GM18519 (cell line): ENCODE measurements around the gene HRCT1.
"Not testable (repeated sequence)": the region's sequence is repeated elsewhere in the genome, so short reads cannot be mapped to it uniquely, and the experiment has no call there.

Experiments
- ATAC-seq: cut with Tn5 transposase; IDR thresholded peaks from one replicate; pipeline ENCODE4 v1.9.1; 2021; ENCODE audit warnings: mild to moderate bottlenecking, moderate library complexity; ENCODE audit not compliant: unreplicated experiment, low FRiP score

HRCT1 gene

GRCh38 chr9:35905912-35906679 lies at the start of gene HRCT1:
TSS of gene HRCT1 (plus strand) at chr9:35906202. CDS start at chr9:35906288, 86 bp downstream.
- no peak for ATAC-seq

- no peak for ATAC-seq
Observed at GRCh38 chr9:35856206-35856605, 49.8 kb upstream of the HRCT1 start.

DNA sequence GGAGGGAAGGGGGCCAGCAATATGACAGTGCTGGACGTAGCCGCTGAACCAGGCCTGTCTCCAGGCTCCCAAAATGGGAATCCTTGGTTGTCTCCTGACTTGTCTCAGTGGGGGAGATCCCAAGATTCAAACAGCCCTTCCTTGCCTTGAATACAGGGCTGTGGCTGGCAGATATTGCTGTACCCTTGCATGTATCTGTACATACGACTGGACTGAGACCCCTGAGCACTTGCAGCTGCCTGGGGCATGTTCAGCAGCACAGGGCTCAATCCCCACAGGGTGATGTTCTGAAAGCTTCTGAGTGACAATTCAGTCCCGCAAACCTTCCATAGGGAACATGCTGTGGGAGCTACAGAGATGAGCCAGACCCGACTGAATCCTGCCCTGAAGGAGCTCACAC lies 49.1 kb upstream of the HRCT1 start:
- ATAC-seq: no peak

- ATAC-seq: no peak
Observed at GRCh38 chr9:35858458-35858857, 47.5 kb upstream of the HRCT1 start.

DNA sequence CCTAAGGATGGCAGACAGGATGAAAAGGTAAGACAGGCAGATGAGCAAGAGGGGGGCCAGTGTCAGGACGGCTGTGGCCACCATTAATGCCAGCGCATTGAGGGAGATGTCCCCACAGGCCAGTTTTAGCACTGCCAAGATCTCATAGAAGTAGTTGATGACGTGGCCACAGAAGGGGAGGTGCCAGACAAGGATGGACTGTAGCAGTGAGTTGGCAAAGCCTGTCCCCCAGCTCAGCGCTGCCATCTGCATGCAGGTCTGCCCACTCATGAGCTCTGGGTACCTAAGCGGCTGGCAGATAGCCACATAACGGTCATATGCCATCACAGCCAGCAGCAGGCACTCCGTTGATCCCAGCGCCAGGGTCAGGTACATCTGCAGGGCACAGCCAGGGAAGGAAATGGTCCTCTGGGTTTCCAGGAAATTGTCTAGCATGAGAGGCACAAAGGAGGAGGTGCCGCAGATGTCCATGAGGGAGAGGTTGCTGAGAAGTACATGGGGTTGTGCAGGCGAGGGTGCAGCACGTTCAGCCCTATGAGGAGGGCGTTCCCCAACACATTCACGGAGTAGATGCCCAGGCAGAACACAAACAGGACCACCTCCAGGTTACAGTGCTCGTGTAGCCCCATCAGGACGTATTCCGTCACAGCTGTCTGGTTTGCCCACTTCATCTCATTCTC lies 46.6 kb upstream of the HRCT1 start:
- no peak for ATAC-seq

DNA sequence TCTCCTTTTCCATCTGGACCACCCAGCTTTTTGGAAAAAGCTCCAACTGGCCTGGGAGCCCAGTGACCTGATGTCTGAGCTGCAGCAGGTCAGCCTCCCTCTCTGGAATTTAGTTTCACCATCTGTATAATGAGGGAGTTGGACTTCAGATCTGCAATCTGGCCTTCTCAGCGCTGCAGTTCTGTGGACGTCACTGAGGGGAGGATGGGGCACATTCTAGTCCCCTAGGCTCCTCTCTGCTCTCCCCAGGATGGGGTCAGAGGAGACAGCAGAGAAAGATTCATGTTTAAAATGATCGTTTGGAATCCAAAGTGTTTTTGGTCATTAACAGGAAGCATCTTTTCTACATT lies 46.0 kb upstream of the HRCT1 start:
- no peak for ATAC-seq

DNA sequence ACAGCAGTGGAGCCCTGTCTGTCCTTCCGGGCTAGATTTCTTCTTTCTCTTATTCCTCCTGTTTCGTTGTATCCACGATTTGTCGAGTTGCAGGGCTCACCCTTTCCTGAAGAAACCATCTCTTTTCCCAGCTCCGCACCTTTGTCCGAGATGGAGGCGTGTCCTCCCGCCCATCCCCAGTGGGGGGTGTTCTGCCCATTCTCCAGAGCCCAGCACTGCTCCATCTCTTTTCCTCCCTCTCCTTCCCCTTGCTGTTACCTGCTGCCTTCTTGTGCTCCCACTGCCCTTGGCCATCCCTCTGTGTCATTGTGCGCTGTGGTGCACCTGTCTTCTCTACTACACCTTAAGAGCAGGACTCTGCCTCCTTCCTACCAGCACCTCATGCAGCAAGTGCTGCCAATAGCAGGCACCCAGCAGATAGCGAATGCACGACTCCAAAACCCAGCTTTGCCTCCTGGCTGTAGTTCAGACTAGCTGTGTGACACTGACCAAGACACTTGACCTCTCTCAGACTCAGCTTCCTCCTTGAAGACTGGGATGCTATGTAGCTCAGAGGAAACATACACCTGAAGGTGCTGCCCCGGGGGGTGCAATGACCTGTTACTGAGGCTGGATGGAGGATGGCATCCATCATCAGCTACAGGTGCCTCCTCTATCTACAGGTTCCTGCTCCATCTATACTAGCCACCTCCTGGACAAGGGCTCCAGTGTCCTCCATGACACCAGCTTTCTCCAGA lies 44.7 kb upstream of the HRCT1 start:
- no peak for ATAC-seq

DNA sequence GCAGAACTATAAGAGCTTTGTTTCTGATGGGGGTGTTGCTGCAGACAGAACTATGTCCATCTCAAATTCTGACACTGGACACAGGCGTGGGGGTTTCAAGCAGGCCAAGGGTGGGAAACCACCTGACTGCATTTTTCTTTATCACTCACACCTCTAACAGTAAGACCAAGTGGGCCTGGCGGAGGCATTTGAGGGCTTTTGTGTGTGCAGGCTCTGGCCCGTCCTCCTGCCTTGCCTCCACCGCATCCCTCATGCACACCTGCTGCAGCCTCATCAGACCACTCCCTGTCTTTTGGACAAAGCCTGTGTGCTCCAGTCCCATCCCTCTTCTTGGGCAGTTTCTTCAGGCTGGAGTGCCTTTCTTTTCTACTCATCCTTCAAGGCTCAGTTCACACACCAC lies 43.7 kb upstream of the HRCT1 start:
- ATAC-seq: no peak

- ATAC-seq: no peak
Observed at GRCh38 chr9:35863583-35863982, 42.4 kb upstream of the HRCT1 start.

DNA sequence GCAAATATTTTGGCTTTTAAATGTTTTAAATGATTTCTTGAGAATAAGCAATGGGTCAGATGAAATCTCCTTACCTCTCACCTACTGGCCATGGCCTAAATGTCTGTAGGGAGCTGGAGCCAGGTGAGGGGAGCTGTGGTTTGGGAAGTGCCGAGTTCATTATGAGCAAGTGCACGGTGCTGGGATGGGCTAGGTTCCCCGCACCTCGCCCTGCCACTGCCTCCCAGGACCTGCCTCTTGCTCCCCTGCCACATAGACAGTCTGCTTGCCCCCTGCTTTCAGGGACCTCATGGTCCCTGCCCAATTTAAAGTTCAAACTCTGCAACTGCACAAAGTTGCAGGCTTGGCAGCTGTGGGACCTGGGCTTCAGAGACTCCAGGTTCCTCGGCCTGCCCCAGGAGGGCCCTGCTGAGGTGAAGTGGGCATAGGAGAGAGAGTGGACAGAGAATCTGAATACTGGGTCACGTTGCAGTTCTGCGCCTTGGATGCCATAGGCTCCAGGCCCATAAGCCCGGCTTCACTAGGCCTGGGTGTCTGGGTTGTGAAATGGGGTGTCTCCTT lies 41.2 kb upstream of the HRCT1 start:
- no peak for ATAC-seq

GRCh38 chr9:35867538-35867937 lies 38.5 kb upstream of the HRCT1 start:
- ATAC-seq: no peak

DNA sequence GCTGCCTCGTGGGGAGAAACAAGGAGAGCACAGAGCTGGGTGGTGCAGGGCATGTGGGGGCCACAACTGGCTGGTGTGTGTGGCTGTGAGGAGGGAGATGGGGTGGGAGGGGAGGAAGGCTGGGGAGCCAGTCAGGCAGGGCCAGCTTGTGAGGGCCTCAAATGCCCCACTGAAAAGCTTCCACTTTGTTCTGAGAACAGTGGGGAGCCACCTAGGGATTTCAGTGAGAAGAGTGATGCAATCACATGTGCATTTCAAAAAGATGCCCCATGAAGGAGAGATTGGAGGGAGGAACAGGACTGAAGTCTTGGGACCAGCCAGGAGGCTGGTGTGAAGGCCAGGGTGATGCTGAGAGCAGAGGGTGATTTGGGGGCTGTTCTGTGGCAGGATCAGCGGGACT lies 37.1 kb upstream of the HRCT1 start:
- ATAC-seq: no peak

GRCh38 chr9:35869621-35870216 lies 36.3 kb upstream of the HRCT1 start:
- ATAC-seq: no peak

DNA sequence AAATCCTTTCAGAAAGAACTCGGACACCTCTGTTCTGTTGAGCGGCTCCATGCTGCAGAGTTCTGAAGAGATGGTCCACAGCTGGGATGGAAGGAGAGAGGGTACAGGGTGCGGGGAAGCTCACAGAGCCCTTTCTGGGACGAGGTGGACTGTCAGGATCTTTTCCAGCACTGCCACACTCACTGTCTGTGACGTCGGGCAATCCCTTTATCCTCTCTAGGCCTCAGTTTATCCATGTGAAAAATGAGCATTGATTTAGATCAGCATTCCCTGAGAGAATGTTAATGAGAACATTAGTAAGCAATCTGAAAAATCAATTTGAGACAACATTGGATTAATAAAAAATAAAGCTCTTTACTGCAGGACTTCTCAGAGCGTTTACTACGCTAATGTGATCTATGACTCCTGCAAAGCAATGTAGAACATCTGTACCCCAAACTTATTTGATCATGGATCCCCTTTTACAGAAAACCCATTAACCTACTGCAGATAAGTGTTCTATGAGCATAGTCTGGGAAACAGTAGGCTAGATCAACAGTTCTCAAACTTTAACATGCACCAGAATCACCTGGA lies 35.6 kb upstream of the HRCT1 start, which contains the start of gene OR13J1:
OR13J1 (minus strand) TSS at position 51 of the 573 bp plus-strand sequence; CDS start at position 51, 0 bp downstream.
- no peak for ATAC-seq

- ATAC-seq: no peak
Observed at GRCh38 chr9:35871545-35871944, 34.5 kb upstream of the HRCT1 start.

GRCh38 chr9:35872505-35872904 lies 33.5 kb upstream of the HRCT1 start:
- no peak for ATAC-seq

DNA sequence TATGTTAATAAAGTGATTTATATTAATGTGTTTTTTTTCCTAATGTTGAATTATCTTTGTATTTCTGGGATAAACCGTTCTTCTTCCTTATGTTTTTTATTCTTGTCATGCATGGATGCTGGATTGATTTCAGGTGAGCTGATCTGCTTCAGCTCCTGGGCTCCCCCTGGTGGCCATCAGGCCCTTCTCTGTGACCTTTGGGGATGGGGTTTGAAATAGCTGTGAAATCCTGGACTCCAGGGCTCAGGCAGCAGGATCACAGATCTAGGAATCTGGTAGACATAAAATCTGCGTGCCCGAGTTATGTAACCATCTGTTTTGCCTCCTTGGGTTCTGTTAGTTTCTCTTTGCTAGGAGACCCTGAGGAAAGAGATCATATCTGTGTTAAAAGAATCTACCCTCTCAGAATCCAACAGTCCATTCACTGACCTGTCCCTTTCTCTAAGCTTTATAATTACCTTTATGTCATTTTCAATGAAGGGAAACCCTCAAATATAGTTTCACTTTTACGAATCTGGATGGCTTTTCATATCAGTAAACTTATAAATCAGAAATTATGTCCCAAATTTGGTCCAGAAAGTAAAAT lies 23.6 kb upstream of the HRCT1 start:
- no peak for ATAC-seq

DNA sequence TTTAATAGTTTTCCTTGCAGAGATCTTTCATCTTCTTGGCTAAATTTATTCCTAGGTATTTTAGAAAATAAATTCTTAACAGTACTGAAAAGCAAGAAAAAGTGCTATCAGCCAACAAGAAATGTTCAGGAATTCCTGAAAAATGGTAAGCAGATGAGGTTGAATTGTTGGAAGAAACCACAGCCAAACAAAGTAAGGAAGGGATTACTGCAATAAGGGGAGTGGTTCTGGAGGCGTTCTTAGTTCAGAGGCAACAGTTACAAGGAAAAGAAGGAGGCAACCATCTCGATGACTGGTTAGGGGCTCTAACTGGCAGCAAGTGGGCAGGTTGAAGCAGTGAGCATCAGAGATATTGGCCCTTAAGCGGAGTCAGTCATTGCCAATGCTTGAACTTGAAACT lies 23.0 kb upstream of the HRCT1 start:
- ATAC-seq: no peak

GRCh38 chr9:35884908-35885307 lies 21.1 kb upstream of the HRCT1 start:
- ATAC-seq: not testable (repeated sequence)

- ATAC-seq: no peak
Observed at GRCh38 chr9:35891646-35892045, 14.4 kb upstream of the HRCT1 start.
